Psoas muscle (tissue), 8 donors: ENCODE results near the gene MRPL9. TPM values are rescaled to one million over a fixed set of nuclear protein-coding genes. Genes with fewer than 3 reads are reported as not detected.

Experiments
- ATAC-seq, 4 donors: fragments of 200-7000 bp; cut with Tn5 transposase; one replicate each; pipeline ENCODE4 v1.9.1; 2020; ENCODE audit warnings: moderate library complexity in 3 of 4, mild to moderate bottlenecking in 2 of 4
- DNase-seq, 2 donors: peaks; one replicate each; pipeline ENCODE4 v3.0.0-alpha.2; 2020
- H3K27ac ChIP-seq: fragments of 200-600 bp; one replicate; pipeline ENCODE4 v1.8.0; 2022
- H3K27me3 ChIP-seq, 3 donors: fragments of 200-600 bp in 1 of 3; one replicate each; pipeline versions ENCODE4 v1.6.1 to v1.8.0; 2013 to 2022; ENCODE audit warnings: low read length in 2 of 3, mild to moderate bottlenecking in 2 of 3, moderate library complexity in 1 of 3; ENCODE audit not compliant: insufficient read depth in 3 of 3
- H3K36me3 ChIP-seq, 2 donors: fragments of 200-600 bp in 1 of 2; one replicate each; pipeline versions ENCODE4 v1.6.1 to v1.8.0; 2013 to 2022; ENCODE audit warnings: low read depth in 1 of 2, mild to moderate bottlenecking in 1 of 2, moderate library complexity in 1 of 2; ENCODE audit not compliant: insufficient read depth in 1 of 2
- H3K4me1 ChIP-seq: fragments of 200-600 bp; one replicate; pipeline ENCODE4 v1.8.0; 2022
- H3K4me3 ChIP-seq: fragments of 200-600 bp; one replicate; pipeline ENCODE4 v1.8.0; 2022; ENCODE audit warnings: mild to moderate bottlenecking
- H3K9me3 ChIP-seq: fragments of 200-600 bp; one replicate; pipeline ENCODE4 v1.8.0; 2022
- WGBS, 3 donors: extraction: QIAGEN DNeasy Blood & Tissue Kit; methylation state at CpG; one replicate each; pipeline versions ENCODE4 v1.1.6 to v1.1.7; 2013; 5-methylcytosine and 5-hydroxymethylcytosine counted together
- intact Hi-C, 2 donors: fragments of 100-400 bp; cut with DNase I; formaldehyde crosslinking; loops; one replicate each; pipeline versions ENCODE4 v1.11.0 to v1.14.2; 2022
- polyA plus RNA-seq, 3 donors: library from polyadenylated mRNA; stranded (reverse); fragments of 200-250 nt; gene quantifications; one replicate each; pipeline ENCODE4 v1.2.3, GENCODE V29; 2013
- total RNA-seq, 4 donors: library from RNA; stranded (reverse); fragmentation: NEBNext Ultra II Directional in 2 of 4; extraction: Animal tissue kit (Norgen Biotek cat#: 25700) in 2 of 4; gene quantifications; one replicate each; pipeline versions ENCODE4 v1.2.1 to v1.2.4, GENCODE V29; 2021 to 2023
- TF ChIP-seq, protein P1 (sequence below): fragments of 200-600 bp; IDR thresholded peaks from one replicate; pipeline ENCODE4 v1.8.0; 2022; ENCODE audit warnings: antibody characterized with exemption
- donor health status: healthy with polysubstance abuse.
- donor health status: DM: no; HTN: no; CAD: no; lungs with moderate emphysema.
- donor health status: Bipolar disorder and iron deficiency.
- donor health status: healthy.
- donor health status: DM: yes; HTN: yes; CAD: no.
- donor health status: DM: no; HTN: no; CAD: no.
- donor health status: DM: no; HTN: no; CAD: no.
- donor health status: DM: yes; HTN: yes; CAD: no.

MRPL9 gene
- total and polyA plus RNA-seq, 7 donors: 63.5 to 132 (median 79.0) TPM

DNA sequence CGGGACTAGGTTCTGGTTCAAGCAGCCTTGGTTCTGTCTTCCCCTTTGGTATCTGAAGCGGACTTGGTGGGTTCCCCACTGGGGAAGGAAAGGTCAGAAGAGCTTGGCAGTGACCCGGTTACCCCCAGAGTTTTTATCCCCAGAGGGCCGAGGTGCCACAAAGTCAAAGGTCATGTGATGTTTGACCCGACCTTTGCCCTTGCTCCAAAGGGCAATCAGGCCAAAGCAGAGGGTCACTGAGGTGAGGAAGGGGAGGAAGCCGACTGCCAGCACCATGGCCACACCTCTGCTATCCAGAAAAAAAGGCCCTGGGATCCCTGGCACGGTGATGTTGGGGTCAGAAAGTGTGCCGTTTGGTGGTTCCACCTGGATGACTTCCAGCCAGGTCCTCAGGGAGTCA lies 37.5 kb upstream of the MRPL9 start:
- H3K36me3 ChIP-seq: no peaks in the 10 kb centered on the region
- no peak overlapping the region for H3K27ac ChIP-seq
- peaks cover 10% of the 10 kb centered on the region for H3K4me1 ChIP-seq
- TF ChIP-seq, protein P1, sequence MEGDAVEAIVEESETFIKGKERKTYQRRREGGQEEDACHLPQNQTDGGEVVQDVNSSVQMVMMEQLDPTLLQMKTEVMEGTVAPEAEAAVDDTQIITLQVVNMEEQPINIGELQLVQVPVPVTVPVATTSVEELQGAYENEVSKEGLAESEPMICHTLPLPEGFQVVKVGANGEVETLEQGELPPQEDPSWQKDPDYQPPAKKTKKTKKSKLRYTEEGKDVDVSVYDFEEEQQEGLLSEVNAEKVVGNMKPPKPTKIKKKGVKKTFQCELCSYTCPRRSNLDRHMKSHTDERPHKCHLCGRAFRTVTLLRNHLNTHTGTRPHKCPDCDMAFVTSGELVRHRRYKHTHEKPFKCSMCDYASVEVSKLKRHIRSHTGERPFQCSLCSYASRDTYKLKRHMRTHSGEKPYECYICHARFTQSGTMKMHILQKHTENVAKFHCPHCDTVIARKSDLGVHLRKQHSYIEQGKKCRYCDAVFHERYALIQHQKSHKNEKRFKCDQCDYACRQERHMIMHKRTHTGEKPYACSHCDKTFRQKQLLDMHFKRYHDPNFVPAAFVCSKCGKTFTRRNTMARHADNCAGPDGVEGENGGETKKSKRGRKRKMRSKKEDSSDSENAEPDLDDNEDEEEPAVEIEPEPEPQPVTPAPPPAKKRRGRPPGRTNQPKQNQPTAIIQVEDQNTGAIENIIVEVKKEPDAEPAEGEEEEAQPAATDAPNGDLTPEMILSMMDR: no peak
- H3K9me3 ChIP-seq: no peaks in the 10 kb centered on the region
- H3K27me3 ChIP-seq: no peaks in the 10 kb centered on the region
- DNase-seq (no peak), ATAC-seq (no peak)
- 41 to 51% (median 44%) methylated on average over 8 of the region's 8 CpGs for WGBS, 3 donors
- no peak overlapping the region for H3K4me3 ChIP-seq
- intact Hi-C loops: no loop called here

DNA sequence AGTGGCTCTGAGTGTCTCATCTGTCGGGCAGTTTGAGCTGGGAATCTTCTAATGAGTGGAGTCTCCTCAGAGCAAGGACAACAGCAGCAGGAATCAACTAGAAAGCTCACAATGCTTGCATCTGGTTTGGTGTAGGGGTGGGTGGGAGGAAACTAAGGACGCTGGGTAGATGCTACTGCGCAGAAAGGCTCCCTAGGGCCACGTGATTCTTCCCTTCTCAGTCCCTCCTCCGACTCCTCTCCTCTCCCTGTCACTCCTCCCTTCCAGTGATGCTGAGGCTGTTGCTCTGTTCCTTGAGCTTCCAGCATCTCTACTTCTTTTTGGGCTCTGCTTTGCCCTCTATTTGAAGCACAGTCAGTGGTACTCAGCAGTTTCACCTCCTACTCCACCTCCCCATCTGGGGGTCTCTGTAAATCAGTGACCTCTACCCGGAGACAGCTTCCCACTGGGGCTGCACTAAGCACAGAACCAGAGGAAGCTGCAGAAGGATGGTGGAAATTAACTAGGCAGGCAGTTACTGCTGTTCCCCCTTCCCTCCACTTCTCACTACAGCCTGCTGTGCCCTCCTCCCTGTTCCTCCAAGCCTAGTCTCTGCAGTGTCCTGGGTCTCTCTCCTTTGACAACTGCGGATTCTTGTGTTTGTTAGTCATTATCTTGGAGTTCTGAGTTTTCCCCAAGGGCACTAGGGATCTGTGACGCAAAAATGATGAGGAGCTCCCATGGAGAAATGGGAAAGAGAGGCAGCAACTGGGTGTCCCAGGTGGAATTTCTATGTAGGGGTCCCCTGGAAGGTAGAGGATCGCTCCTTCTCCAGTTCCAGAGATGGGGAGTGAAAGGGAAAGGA lies 36.1 kb upstream of the MRPL9 start:
- intact Hi-C loops: no loop called here
- TF ChIP-seq, protein P1: no peak
- no peaks in the 10 kb centered on the region for H3K27me3 ChIP-seq
- ATAC-seq: no peak
- no peak overlapping the region for H3K4me3 ChIP-seq
- 45 to 49% (median 49%) methylated on average over 9 of the region's 9 CpGs for WGBS, 3 donors
- no peak overlapping the region for H3K27ac ChIP-seq
- H3K4me1 ChIP-seq: peaks cover 10% of the 10 kb centered on the region
- no peaks in the 10 kb centered on the region for H3K9me3 ChIP-seq
- no peak for DNase-seq
- peaks cover 0 to 5% of the 10 kb centered on the region in 2 donors for H3K36me3 ChIP-seq

DNA sequence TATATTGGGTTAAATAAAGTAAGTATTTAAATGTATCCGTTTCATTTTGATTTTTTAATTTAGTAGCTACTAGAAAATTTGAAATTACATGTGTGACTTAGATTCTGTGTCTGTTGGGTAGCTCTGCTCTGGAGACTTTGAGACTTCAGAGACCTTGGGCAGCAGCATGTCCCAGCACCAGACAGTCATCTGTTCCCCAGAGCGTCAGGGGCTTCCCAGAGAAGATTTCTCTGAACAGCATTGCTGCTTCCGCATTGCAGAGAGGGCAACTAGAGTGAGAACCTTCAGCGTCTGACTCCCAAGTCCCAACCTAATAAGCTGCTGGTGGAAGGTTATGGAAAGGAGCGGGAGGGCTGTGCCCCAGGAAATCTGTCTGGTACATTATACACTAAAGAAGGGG lies 35.3 kb upstream of the MRPL9 start:
- Histone ChIP-seq H3K9me3 (no peaks in the 10 kb centered on the region), H3K27ac (no peak overlapping the region), H3K27me3 (no peaks in the 10 kb centered on the region), H3K4me1 (peaks cover 10% of the 10 kb centered on the region), H3K4me3 (no peak overlapping the region), H3K36me3 (peaks cover 0 to 11% of the 10 kb centered on the region in 2 donors)
- DNase-seq: no peak
- ATAC-seq: no peak
- intact Hi-C loops: no loop called here
- 84 to 92% (median 88%) methylated on average over 5 of the region's 5 CpGs for WGBS, 3 donors
- TF ChIP-seq, protein P1: no peak

DNA sequence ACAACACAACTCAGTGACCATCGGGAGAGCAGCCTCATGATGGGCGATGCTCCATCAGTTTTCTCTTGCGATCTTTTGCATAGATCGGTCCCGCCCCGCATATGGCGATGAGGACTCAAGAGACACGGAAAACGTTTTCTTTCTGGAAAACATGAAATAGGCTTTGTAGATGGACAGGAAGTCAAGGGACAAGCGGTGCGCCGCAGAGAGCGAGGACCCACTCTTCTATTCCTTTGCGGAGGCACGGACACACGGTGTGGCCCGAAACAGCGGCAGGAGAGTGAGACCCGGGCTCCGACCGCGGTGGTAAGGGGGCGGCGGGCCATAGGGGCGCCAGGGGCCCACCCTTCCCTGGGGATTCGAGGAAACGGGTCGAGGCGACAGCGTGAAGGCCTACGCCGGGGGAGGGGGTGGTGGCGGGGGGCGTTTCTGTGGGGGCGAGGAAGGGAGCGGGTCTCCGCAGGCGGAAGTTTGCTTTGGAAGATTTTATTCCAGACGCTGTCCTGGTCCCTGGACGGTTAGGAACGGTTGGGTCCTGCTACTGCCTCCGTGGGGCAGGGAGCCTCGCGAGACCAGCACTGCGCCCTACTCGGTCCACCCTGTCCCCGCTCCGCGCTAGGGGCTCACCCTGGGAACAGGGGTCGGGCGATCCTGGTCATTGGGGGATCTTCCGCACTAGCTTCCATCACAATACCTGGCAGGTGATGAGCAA lies 27.8 kb upstream of the MRPL9 start:
- ATAC-seq (peak in 2 of 4 donors; percentile 14 to 43), DNase-seq (peak in 1 of 2 donors; percentile 18)
- TF ChIP-seq, protein P1: no peak
- Histone ChIP-seq H3K4me1 (peaks cover 12% of the 10 kb centered on the region), H3K9me3 (no peaks in the 10 kb centered on the region), H3K27me3 (no peaks in the 10 kb centered on the region), H3K36me3 (peaks cover 0 to 11% of the 10 kb centered on the region in 2 donors), H3K27ac (peak overlapping the region; percentile 70), H3K4me3 (peak overlapping the region; percentile 91)
- WGBS, 3 donors: 1% methylated on average over 42 to 52 of the region's 52 CpGs
- intact Hi-C loops: loop anchor here in 1 of 2 donors (5.0 kb wide), 1 partner anchor 46 kb away; the partner anchor contains the start of gene C2CD4D
